GM21825 (cell line): ENCODE data around the gene ZMYM4.
"Not testable (repeated sequence)": the region's sequence is repeated elsewhere in the genome, so short reads cannot be mapped to it uniquely, and the experiment has no call there.

Experiments
- ATAC-seq: cut with Tn5 transposase; IDR thresholded peaks from one replicate; pipeline ENCODE4 v1.9.1; 2021; ENCODE audit warnings: mild to moderate bottlenecking, moderate library complexity; ENCODE audit not compliant: unreplicated experiment

The ZMYM4 gene

DNA sequence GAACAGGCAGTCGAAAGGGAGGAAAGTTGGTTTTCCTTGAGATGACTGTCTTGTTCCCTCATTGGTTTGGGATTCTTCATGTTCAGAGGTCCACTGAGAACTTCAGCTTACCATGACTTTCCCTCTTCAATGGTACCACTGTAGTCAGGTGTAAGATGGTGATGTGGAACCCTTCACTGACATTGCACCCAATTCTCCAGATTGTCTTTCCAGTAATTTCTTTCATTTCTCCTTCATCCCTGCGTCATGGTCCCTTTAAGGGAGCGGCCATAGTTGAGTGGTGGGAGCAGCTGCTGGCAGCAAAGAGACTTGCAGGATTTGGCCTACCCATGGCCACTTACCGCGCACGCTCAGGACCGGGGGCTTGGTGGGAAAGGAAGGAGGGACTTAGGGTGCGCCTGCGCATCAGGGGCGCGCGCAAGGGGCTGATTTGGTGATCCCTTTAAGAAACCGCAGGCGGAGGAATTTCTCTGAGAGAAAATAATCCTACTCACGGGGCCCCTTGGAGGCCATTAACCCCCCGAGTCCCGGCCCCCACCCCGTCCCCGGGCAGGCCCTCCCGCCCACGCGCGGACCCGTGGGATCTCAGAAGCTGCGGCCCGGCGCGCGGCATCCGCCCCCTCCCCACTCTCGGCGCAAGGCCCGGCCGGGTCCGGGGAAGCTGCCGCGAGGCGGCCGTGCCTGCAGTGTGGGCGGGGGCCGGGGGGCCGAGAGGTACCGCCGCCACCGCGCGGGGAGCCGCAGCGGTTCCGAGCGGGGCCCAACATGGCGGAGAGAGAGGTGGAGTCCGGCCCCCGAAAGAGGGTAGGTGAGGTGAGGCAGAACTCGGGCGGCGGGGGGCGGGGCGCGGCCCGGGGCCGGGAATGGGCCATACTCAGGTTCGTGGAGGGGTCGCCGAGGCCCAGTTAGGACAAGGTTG, at the start of gene ZMYM4:
TSS of gene ZMYM4 (plus strand) at position 428 of the 919 bp plus-strand sequence. CDS start at position 766, 338 bp downstream.
- ATAC-seq, result peak; percentile 80

DNA sequence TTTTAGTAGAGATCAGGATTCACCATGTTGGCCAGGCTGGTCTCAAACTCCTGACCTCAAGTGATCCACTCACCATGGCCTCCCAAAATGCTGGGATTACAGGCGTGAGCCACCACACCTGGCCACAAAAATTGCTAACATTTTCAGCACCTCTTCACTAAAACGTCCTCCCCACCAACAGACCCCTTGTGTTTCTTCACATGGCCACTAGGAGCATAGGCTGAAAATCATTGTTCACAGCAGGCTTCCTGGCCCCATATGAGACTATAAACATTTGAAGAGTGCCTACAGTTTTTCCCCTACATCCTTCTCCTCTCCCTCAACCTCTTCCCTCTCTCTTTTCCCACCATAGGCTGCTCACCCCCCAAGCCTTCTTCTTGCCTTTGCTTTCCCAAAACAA, 47.5 kb upstream of the ZMYM4 start:
- no peak for ATAC-seq

DNA sequence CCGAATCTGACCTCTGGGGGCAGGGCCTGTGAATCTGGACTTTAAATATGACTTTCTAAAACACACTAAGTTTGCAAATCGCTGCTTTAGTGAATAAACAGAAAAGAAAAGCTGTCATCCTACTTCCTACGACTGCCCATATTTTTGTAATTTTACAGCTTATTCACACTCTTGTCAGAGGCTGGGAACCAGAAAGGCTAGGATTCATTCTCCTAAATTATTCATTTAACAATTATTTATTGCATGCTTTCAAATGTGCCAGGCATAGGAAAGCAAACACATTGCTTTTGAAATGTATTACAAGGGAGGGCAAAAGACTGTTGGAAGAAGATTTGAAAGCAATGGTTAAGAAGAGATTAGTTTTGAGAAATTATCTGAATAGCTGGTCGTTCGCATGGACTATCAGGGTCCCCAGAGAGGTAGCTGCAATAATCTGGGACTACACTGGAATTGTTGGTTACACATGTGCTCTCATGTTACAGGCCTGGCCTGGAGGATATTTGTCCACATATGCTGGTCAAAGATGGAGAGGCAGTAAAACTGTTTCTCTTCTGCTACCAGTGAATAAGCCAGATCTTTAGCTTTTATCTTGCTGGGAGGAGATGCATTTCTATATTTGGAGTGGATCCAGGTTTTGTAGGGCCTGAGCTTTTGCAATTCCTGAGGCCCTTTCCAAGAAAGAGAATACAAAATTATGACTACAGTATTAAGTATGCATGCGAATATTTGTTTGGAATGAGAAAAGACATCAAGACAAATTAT, 46.0 kb upstream of the ZMYM4 start:
- ATAC-seq, result no peak

DNA sequence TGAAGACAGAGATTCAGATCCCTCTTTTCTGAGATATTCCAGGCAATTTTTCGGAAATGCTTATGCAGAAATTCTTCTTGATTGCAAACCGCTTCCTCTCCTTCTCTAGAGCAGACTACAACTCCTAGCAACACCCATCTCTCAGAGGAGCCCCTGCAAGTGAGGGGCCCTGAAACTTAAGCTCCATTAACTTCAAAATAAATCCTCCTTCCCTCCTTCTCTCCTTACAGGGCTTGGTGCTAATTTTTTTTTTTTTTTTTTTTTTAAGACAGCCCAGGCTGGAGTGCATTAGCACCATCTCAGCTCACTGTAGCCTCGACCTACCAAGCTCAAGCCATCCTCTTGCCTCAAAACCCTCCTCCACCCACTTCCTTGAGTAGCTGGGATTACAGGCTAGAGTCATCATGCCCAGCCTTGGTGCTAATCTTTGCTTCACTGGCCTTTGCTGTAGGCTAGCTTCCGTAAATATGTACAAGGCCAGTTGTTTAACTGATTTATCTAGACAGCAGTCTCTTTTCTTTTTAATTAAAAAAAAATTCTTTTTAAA, 45.4 kb upstream of the ZMYM4 start:
- no peak for ATAC-seq

GRCh38 chr1:35226546-35226945, 42.0 kb upstream of the ZMYM4 start:
- no peak for ATAC-seq

GRCh38 chr1:35229587-35230360, 38.7 kb upstream of the ZMYM4 start:
- ATAC-seq, result no peak

DNA sequence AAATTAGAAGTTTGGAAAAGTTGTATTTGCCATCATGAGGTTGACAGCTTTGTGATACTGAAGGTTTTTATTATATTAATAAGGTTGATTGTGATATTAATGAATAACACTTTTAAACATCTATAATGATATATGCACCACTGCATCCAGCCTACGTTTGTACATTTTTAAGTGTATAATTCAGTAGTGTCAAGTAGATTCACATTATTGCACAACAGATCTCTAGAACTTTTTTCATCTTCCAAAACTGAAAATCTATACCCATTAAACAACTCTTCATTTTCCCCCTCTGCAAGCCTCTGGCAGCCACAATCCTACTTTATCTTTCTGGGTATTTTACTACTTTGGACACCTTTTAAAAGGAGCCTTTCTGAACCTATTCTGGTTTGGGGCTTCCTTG, 37.2 kb upstream of the ZMYM4 start:
- no peak for ATAC-seq

GRCh38 chr1:35236772-35237171, 31.7 kb upstream of the ZMYM4 start:
- not testable (repeated sequence) for ATAC-seq

DNA sequence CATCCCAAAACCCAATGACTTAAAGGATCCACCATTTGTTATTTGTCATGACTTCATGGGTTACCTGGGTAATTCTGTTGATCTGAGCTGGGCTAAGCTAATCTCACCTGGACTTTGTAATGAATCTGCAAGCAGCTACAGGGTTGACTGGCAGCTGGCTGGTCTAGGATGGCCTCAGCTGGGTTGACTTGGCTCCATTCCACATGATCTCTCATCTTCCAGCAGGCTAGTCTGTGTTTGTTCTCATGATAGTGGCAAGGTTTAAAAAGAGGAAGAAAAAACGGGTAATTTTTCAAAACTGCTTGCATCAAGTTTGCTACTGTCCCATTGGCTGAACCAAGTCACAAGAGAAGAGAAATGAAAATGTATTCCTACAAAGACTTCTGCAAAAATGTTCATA, 24.8 kb upstream of the ZMYM4 start:
- ATAC-seq, result no peak

DNA sequence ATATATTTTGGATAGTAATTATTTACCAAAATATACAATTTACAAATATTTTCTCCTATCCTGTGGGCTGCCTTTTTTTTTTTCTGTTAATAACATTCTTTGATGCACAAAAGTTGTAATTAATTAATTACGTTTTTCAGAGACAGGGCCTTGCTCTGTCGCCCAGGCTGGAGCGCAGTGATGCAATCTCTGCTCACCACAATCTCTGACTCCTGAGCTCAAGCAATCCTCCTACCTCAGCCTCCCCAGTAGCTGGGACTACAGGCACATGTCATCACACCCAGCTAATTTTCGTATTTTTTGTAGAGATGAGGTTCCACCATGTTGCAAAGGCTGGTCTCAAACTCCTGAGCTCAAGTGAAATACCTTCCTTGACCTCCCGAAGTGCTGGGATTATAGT, 21.3 kb upstream of the ZMYM4 start:
- no peak for ATAC-seq

GRCh38 chr1:35253941-35254340, 14.6 kb upstream of the ZMYM4 start:
- ATAC-seq, result no peak

GRCh38 chr1:35255276-35255675, 13.2 kb upstream of the ZMYM4 start:
- no peak for ATAC-seq

DNA sequence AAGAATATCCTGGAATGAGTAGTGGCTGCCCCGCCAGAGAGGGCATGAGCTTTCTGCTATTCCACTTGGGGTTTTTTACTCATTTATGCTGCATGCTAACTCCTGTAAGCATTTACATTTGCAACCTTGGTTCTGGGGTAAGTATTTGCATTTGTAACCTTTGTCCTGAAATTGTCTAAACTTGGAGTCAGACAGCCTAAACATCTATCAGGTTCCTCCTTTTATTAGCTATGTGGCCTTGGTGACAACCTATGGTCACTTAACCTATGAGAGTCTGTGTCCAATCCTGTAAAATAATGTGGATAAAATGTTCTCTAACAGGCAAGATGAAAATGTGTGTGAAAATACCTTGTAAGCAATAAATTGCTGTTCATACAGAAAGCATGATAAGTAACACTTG, 8.9 kb upstream of the ZMYM4 start:
- ATAC-seq, result no peak

DNA sequence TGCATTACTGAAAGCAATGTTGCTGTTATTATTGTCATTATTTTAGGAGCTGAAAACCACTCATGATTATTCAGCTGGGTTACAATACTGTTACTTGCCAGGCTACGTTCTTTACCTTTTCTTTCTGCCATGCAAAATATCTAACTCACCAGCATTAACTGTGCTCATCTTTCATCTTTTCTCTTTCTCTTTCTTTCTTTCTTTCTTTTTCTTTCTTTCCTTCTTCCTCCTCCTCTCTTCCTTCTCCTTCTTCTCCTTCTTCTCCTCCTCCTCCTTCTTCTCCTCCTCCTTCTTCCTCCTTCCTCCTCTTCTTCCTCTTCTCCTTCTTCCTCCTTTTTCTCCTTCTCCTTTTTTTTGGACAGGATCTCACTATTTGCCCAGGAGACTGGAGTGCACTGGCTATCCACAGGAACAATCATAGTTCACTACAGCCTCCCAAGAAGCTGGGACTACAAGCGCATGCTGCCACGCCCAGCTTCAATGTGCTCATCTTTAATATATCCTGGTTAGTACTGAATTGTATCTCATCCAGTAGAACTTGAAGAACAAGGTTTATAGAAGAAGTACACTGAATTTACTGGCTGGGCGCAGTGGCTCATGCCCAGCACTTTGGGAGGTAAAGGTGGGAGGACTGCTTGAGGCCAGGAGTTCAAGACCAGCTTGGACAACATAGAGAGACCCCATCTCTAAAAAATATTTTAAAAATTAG, 6.9 kb upstream of the ZMYM4 start:
- no peak for ATAC-seq

GRCh38 chr1:35264035-35264434, 4.5 kb upstream of the ZMYM4 start:
- ATAC-seq, result no peak

DNA sequence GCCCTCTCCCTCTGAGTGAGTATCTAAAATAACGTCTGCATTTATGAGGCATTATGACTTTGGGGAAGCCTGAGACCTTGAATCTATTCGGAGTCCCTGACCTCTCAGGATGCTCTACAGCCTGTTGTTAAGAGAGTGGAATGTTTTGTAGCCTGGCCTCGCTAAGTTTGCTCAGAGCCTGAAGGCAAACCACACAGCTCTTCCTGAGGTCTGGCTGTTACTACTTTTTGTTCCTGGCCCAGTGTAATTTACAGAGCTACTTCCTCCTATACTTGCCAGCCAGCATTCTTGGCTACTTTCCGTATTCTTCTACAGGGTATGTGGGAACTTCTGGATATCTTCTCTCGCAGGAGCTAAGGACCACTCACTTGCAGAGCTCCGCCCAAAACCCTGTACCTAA, 3.6 kb upstream of the ZMYM4 start:
- ATAC-seq, result no peak

GRCh38 chr1:35266306-35266705, 2.2 kb upstream of the ZMYM4 start:
- no peak for ATAC-seq

DNA sequence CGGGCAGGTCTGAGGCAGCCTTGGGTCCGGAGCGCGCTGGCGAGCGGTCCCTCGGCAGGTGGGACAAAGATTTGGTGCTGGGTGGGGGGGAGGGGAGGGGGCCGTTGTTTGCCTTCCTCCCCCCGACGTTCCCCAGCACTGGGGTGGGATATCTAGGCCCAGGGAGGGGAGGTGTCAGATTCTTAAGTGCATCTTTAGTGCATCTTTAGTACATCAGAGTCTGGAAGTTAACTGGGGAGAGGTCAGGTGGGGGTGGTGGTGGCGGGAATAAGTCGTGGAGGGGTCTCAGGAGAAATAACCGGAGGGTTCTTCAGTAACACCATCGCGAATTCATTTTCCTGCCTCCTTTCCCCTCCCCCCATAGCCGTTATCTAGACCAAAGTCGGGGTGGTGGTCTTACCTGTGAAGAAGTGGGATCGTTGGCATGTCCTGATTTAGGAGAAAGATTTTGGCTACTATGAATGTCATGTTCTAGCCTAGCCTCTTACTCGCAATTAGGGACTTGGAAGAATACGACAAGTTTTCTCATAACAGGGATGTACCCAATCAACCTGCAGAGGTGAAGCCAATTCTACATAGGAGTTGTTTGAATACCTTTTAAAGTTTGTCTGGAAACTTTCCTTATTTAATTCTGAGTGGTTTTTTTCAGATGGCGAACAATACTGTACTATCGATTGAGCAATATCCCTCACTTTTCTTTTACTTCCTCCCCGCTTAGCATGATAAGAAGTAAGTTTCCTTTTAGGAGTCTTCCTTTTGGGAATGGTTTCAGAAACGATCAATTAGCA, 886 bp downstream of the ZMYM4 start:
- ATAC-seq, result no peak

GRCh38 chr1:35269989-35270289, 1.4 kb downstream of the ZMYM4 start:
- no peak for ATAC-seq

DNA sequence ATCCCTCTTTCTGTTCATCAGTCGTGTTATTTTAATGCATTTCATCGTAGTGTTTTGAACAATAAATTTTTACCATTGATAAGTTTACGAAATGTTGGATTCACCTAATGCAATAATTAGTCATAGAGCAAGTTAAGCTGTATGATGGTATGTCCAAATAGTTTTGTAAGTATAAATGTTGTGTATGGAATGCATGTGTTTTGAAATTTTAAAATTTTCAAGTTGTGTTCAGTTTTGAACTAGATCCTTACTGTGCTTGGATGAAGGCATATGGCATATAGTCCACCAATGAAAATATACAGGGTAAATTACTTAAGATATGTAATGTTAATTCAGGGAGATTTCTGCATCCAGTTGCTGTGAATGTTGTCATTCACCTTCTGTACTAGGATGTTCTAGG, 2.3 kb downstream of the ZMYM4 start:
- no peak for ATAC-seq
